ENCODE data around the gene TRMT11.

The TRMT11 gene

DNA sequence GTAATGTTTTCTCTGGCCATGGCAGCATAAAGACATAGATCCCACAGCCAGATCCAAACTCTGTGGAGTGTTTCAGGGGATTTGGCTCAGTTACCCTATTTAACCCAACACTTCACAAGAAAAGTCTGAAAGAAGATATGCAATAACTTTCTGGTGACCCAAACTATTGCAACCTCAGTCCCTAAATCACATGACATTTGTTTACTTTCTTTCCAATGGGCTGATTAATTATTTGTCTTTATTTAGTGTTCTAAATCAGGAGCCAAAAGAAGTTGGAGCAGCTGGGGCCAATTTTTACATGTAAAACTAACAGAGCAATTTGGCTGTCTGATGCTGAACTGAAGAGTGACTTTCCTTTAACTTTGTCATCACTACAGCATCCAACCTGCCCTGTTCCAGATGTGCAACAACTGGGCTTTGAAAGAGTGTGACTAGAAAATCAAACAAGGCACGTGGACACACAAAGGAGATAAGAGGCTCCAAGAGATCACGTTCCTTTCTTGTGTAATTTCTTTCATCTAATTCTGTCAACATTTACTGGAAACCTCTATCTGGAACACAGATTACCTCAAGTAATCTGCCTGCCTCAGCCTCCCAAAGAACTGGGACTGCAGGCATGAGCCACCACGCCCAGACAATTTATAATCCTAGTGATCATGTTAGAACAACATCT, 90.8 kb downstream of the TRMT11 start:
- DNase-seq (ENCODE audit: low spot score): no peak

DNA sequence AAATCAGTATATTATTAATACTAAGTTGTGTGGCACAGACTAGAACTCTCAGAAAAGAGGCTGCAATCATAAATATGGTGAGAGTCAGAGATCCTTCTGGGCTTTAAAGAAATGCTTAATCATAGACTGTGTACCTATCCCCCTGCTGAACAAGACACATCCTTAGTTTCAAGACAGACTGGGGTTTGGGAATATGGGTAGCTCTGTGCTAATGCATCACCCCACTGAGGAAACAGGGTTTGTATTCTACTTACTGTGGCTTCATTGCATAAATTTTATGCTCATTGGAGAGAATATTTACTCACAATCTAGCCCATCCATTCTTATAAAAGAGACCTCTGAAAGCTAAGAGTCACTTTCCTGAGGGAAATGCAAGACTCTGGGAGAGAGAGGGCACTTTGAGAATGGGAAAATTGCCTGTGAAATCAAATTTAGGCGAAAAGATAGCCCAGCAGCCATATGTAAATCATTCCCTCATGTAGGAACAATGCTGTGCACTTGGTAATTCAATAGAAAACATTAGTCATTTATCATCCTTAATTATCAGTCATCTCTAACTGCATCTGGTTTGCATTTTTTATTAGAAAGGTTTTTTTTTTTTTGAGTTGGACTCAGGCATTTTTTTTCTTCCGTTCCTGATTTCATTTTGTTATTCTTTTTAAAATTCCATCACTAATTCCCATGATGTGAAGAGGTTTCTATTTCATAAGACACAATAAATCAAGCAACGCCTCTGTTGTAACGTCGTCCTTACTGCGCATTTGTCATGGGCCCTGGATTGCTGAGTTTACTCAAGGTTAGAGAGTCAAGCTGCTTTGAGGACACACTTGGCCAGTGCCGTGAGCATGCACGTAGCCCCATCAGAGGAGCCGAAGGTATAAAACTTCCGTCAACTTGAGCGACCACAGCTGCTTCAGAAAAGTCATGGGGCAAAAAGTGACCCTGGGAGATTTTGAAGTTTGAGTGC, 91.8 kb downstream of the TRMT11 start:
- no peak for DNase-seq (ENCODE audit: low spot score)

DNA sequence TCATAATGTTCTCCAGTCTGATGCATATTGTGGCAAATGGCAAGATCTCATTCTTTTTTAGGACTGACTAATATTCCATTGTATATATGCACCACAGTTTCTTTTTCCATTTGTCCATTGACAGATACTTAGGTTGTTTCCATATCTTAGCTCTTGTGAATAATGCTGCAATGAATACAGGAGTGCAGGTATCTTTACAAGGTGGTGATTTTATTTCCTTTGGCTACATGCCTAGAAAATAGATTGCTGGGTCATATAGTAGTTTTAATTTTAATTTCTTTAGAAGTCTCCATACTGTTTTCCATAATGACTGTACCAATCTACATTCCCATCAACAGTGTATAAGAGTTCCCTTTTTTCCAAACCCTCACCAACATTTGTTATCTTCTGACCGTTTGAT, 97.5 kb downstream of the TRMT11 start:
- DNase-seq (ENCODE audit: low spot score): no peak

DNA sequence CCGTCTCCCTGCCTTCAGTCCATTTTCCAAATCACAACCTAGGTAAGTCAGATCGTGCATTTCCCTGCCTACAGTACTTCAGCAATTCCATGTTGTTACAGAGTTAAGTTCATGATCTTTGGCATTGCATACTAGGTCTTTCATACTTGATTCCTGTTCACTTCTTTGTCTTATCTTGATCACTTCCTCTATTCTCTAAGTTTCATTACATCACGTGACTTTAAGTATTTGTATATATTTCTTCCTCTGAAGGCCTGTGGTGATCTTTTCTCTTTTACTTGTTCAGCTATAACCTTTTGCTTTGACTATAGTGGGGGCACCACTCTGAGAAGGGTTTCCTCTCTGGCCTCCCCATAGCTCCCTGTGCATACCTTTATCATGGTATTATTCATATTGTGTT, 100.2 kb downstream of the TRMT11 start:
- no peak for DNase-seq (ENCODE audit: low spot score)

Measured in putamen (tissue), 1 donor.